Measurements from ENCODE around the gene CEP170.
"Not testable (repeated sequence)": the region's sequence is repeated elsewhere in the genome, so short reads cannot be mapped to it uniquely, and the experiment has no call there.

Gene CEP170

DNA sequence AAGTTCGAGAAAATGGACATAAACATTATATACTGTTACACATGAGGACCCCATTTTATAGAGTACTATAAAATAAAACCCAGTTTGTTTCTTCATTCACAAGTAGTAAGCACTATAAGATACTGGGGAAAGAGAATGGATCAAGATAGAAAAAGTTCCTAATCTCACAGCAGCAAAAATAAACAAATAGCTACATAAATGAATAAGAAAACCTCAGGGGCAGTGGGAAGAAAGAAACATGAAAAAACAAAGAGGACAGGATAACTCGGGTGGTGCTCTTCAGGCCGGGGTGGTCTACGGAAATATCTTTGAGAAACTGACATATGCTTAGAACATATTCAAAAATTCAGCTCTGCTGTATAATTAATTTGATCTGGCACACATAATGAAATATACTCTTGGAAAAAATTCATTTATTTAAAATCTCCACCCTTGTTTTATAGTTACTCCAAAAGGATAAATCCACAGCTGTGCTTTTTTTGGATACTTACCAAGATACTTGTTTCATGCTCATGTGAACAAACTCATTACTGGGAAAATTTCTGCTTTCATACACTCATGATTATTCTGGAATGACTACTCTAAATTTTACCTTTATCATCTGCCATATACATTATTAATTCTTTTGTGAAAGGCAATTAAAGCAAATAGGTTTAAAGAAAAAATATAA, 20.0 kb downstream of the CEP170 start:
- no peaks in the 10 kb centered on the region for H3K27me3 Mint-ChIP-seq
- no peak overlapping the region for H3K27ac Mint-ChIP-seq
- H3K36me3 Mint-ChIP-seq, result peaks cover 32 to 53% of the 10 kb centered on the region in 2 donors
- no peak overlapping the region for H3K4me3 Mint-ChIP-seq
- ATAC-seq (replicated peaks) (no peak), DNase-seq (no peak)
- peaks cover 16 to 18% of the 10 kb centered on the region in 2 donors for H3K9me3 Mint-ChIP-seq
- H3K4me1 Mint-ChIP-seq, result peaks cover 18 to 45% of the 10 kb centered on the region in 2 donors

DNA sequence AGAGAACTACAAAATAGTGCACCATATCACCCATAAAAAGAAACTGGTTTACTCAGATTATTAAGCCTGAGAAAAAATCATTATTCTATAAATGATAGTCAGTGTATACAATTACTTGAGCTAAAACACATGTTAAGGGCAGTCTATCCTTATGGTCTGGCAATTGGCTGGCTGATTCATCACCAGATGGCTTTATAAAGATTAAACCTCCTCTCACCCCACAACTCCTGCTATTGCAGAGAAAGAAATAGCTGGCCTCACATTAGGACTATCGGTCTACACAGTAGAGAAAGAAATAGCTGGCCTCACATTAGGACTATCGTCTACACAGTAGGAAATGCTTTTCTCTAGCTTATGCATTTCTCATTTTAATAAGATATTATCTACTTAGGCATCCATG, 21.2 kb downstream of the CEP170 start:
- DNase-seq (no peak), ATAC-seq (replicated peaks) (no peak)
- peaks cover 13 to 42% of the 10 kb centered on the region in 2 donors for H3K4me1 Mint-ChIP-seq
- H3K27me3 Mint-ChIP-seq, result no peaks in the 10 kb centered on the region
- no peak overlapping the region for H3K27ac Mint-ChIP-seq
- peaks cover 38 to 55% of the 10 kb centered on the region in 2 donors for H3K36me3 Mint-ChIP-seq
- no peak overlapping the region for H3K4me3 Mint-ChIP-seq
- H3K9me3 Mint-ChIP-seq, result peaks cover 15 to 16% of the 10 kb centered on the region in 2 donors

DNA sequence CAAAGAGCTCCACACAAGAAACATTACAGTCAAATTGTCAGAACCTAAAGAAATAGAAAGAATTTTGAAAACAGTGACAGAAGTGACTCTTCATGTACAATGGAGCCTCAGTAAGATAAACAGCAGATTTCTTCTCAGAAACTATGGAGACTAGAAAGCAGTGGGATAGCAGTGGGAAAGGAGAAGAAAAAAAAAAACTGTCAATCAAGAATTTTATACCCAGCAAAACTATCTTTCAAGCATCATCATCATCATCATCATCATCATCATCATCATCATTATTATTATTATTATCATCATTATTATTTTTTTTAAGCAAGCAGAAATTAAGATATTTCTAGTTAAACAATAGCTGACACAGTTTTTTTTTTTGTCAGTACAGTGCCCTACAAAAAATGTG, 24.2 kb downstream of the CEP170 start:
- H3K27me3 Mint-ChIP-seq, result no peaks in the 10 kb centered on the region
- DNase-seq (no peak), ATAC-seq (replicated peaks) (no peak)
- peak overlapping the region in 1 of 2 donors; percentile 20 for H3K4me3 Mint-ChIP-seq
- H3K27ac Mint-ChIP-seq, result peak overlapping the region; percentile 78
- peaks cover 12 to 16% of the 10 kb centered on the region in 2 donors for H3K9me3 Mint-ChIP-seq
- peaks cover 37 to 55% of the 10 kb centered on the region in 2 donors for H3K36me3 Mint-ChIP-seq
- peaks cover 4 to 27% of the 10 kb centered on the region in 2 donors for H3K4me1 Mint-ChIP-seq

DNA sequence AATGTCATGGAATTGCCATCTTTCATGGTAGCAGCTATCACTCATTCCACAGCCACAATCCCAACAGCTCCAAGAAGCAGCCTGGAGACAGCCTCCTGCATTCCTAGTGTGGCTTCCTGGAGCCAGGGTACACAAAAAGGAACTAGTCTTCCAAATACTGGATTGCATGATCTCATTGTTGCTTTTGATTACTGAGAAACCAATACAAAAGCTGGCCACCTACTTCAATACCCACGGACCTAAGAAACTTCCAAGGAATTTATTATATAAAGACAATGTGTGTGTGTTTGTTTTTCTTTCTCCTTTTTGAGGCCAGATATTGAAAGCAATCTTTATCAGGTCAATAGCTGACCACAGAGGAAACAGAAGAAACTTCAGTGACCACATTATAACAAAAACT, 25.6 kb downstream of the CEP170 start:
- ATAC-seq (replicated peaks), result no peak
- H3K4me1 Mint-ChIP-seq, result peaks cover 2 to 19% of the 10 kb centered on the region in 2 donors
- H3K9me3 Mint-ChIP-seq, result peaks cover 12 to 16% of the 10 kb centered on the region in 2 donors
- DNase-seq, result no peak
- no peak overlapping the region for H3K27ac Mint-ChIP-seq
- no peak overlapping the region for H3K4me3 Mint-ChIP-seq
- no peaks in the 10 kb centered on the region for H3K27me3 Mint-ChIP-seq
- H3K36me3 Mint-ChIP-seq, result peaks cover 36 to 50% of the 10 kb centered on the region in 2 donors

DNA sequence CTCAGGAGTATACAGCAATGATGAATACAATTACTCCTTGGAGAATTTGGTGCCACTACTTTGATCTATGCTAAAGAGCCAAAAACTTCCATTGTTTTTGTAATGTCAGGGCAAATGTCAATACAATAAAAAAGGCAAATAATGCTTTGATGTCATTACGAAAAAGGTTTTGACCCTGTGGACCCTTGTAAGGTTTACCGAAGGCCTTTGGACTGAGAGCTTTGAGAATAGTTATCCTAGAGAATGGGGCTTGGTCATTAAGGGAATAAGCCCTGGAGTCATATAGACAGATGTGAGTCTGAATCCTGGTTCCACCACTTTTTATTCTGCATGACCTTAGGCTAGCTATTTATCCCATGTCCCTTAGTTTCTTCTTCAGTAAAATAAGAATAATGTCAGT, 27.5 kb downstream of the CEP170 start:
- DNase-seq, result no peak
- Mint-ChIP-seq H3K9me3 (peaks cover 12 to 15% of the 10 kb centered on the region in 2 donors), H3K27me3 (no peaks in the 10 kb centered on the region), H3K4me1 (peaks cover 2 to 19% of the 10 kb centered on the region in 2 donors), H3K36me3 (peaks cover 39 to 59% of the 10 kb centered on the region in 2 donors), H3K27ac (no peak overlapping the region), H3K4me3 (no peak overlapping the region)
- ATAC-seq (replicated peaks), result no peak

DNA sequence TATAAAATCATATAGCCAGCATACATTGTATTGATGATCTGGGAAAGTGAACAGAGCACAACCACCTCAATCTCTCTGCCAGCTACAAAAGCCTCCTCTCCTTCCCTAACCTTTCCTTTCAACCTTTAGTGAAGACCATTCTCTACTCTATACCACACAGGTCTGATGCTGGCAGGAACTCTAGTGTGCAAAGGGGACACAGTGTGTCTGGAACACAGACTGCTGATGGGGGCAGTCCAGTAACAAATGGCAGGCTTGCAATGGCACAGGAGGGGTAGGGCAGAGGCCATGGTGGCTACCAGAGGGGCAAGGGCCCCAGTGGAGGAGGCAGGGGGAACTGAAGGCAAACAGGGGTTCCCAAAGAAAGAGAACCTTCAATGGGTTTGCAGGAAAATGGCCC, 37.0 kb downstream of the CEP170 start:
- Mint-ChIP-seq H3K27me3 (no peaks in the 10 kb centered on the region), H3K4me1 (peaks cover 7 to 23% of the 10 kb centered on the region in 2 donors), H3K9me3 (peaks cover 0 to 2% of the 10 kb centered on the region in 2 donors), H3K4me3 (no peak overlapping the region), H3K27ac (peak overlapping the region; percentile 47), H3K36me3 (peaks cover 48% of the 10 kb centered on the region in 2 donors)
- ATAC-seq (replicated peaks) (no peak), DNase-seq (no peak)

DNA sequence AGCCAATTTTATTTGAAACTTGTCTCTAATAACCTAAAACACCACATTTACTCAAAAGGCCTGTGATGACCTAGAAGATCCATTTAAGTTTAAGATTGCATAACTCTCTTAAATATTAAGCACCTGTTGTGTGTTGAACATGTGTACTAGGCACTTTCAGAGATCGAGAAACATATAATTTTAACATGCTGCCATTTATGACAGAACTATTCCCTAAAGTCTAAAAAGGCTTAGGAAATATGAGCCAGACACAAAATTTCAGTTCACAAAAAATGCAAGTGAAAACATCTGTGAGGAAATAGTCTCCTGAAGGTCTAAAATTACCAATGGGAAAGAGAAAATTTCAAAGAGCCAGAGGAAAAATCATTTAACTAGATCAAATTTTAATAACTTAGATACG, 37.7 kb downstream of the CEP170 start:
- Mint-ChIP-seq H3K4me3 (no peak overlapping the region), H3K36me3 (peaks cover 46 to 47% of the 10 kb centered on the region in 2 donors), H3K4me1 (peaks cover 10 to 23% of the 10 kb centered on the region in 2 donors), H3K9me3 (peaks cover 0 to 2% of the 10 kb centered on the region in 2 donors), H3K27ac (no peak overlapping the region), H3K27me3 (no peaks in the 10 kb centered on the region)
- ATAC-seq (replicated peaks) (no peak), DNase-seq (no peak)

DNA sequence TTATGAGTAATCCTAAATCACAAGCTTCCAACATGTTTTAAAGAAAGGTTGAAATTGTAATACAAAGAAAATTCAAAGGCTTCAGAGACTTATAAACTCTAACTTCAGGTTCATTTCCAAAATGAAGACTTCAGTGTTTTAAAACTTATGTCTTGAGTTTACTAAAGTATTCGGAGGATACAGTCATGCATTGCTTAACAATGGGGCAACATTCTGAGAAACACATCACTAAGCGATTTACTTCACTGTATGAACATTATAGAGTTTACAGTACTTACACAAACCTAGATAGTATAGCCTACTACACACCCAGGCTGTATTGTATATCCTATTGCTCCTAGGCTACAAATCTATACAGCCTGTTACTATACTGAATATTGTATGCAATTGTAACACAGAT, 38.3 kb downstream of the CEP170 start:
- Mint-ChIP-seq H3K27me3 (no peaks in the 10 kb centered on the region), H3K36me3 (peaks cover 43 to 45% of the 10 kb centered on the region in 2 donors)

DNA sequence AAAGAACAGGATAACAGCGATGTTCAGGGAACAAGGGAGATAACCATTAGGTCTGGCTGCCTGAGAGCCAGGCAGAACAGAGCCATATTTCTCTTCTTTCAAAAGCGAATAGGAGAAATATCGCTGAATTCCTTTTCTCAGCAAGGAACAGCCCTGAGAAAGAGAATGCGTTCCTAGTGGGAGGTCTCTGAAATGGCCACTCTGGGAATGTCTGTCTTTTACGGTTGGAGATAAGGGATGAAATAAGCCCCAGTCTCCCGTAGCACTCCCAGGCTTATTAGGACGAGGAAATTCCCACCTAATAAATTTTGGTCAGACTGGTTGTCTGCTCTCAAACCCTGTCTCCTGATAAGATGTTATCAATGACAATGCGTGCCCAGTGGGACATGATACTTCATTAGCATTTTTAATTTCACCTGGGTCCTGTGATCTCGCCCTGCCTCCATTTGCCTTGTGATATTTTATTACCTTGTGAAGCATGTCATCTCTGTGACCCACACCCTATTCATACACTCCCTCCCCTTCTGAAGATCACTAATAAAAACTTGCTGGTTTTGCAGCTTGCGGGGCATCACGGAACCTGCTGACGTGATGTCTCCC, 39.7 kb downstream of the CEP170 start:
- Mint-ChIP-seq H3K36me3 (peaks cover 35 to 39% of the 10 kb centered on the region in 2 donors), H3K4me1 (peaks cover 10 to 23% of the 10 kb centered on the region in 2 donors)
- not testable (repeated sequence) for H3K9me3 Mint-ChIP-seq; ATAC-seq (replicated peaks); H3K4me3 Mint-ChIP-seq; H3K27me3 Mint-ChIP-seq; H3K27ac Mint-ChIP-seq; DNase-seq

More for the DNA sequence above, 38.3 kb downstream of the CEP170 start:
- DNase-seq (no peak), ATAC-seq (replicated peaks) (no peak)
- Mint-ChIP-seq H3K27ac (no peak overlapping the region), H3K4me1 (peaks cover 10 to 23% of the 10 kb centered on the region in 2 donors), H3K4me3 (no peak overlapping the region), H3K9me3 (peaks cover 0 to 2% of the 10 kb centered on the region in 2 donors)

DNA sequence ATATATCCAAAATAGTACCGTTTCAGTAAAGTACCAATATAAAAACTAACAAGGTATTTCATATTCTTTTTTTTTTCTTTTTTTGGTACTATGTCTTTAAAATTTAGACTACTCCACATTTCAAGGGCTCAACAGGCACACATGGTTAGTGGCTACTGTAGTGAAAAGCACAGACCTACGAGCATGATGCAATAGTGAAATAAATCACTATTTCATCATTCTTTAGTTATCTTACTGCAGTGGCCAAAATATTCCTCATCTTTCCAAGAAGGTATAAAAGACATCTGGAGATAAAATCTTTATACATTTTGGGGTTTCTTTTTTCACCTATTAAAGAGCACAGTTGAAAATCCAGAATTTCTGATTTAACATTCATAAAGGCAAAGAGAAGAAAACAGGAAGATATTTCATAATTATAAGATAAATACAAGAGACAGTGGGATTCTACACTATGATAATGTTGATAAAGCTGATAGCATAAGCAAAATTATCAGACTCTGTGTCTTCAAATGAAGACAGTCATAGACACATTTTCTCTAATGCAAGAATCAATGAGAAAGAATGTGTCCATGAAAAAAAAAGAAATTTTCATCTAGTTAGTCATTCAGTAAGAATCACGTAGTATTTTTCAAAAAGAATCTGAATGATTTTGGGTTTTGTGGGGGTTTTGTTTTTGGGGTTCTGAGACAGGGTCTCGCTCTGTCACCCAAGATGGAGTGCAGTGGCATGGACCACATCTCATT, 41.9 kb downstream of the CEP170 start:
- H3K27me3 Mint-ChIP-seq, result no peaks in the 10 kb centered on the region
- H3K4me1 Mint-ChIP-seq, result peaks cover 10 to 12% of the 10 kb centered on the region in 2 donors
- H3K27ac Mint-ChIP-seq, result no peak overlapping the region
- no peak overlapping the region for H3K4me3 Mint-ChIP-seq
- ATAC-seq (replicated peaks) (no peak), DNase-seq (no peak)
- peaks cover 26 to 34% of the 10 kb centered on the region in 2 donors for H3K36me3 Mint-ChIP-seq
- peaks cover 0 to 2% of the 10 kb centered on the region in 2 donors for H3K9me3 Mint-ChIP-seq

DNA sequence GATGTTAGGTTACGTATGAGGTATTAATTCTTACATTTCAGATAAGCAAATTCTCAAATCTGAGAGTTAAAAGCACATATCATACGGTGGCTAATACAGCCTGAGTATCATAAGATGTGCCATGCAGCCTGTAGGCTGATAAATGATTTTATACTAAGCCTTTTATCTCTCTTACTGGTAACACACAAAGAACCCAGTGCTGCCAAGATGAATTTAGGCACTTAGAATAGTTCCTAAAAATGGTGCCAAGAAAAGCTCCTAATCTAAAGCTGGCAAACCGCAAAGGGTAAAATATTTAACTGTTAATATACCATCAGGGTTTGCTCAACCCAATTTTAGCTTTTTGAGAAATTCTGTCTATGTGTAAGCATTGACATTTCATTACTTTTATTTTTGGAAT, 43.1 kb downstream of the CEP170 start:
- not testable (repeated sequence) for H3K9me3 Mint-ChIP-seq; DNase-seq; H3K4me1 Mint-ChIP-seq; ATAC-seq (replicated peaks); H3K27ac Mint-ChIP-seq; H3K27me3 Mint-ChIP-seq; H3K4me3 Mint-ChIP-seq
- peaks cover 25 to 34% of the 10 kb centered on the region in 2 donors for H3K36me3 Mint-ChIP-seq

DNA sequence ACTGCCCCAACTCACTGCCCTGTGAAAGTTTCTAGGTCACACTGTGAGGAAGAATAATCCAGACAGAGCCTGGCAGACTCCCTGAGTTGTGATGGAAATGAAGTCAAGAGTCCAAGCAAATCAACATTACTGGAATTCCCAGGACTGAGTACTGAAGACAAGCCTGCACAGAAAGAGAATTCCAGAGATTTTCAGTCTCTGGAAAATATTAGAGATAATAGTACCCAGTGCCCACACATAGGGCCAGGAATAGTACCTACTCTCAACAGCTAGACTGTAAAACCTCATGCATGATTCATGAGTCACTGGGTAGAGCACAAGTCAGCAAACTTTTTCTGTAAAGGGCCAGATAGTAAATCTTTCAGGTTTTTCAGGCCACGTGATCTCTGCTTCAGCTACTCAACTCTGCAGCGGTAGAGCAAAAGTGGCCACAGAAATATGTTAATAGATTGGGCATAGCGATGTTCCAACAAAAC, 50.0 kb downstream of the CEP170 start:
- H3K9me3 Mint-ChIP-seq; DNase-seq; H3K4me3 Mint-ChIP-seq; H3K4me1 Mint-ChIP-seq; H3K27ac Mint-ChIP-seq; ATAC-seq (replicated peaks); H3K27me3 Mint-ChIP-seq: not testable (repeated sequence)
- H3K36me3 Mint-ChIP-seq, result peaks cover 22 to 30% of the 10 kb centered on the region in 2 donors

DNA sequence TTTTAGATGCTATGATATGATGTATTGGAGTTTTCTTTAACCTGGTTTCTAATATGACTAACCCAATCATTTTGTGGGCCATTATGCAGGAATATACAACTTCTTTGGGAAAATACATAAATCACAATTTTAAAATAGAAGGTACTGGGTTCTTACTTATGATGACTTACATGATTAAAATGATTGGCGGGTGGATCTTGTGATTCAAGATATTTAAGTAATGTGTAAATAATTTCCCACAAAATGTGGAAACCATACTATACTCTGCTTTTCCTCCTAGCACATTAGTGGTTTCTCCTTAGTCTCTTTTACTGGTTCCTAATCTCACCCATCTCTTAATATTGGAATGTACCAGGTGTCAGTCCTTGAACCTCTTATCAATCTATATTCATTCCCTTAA, 50.7 kb downstream of the CEP170 start:
- H3K27ac Mint-ChIP-seq; DNase-seq; H3K27me3 Mint-ChIP-seq; H3K4me3 Mint-ChIP-seq; H3K4me1 Mint-ChIP-seq; ATAC-seq (replicated peaks); H3K9me3 Mint-ChIP-seq: not testable (repeated sequence)
- peaks cover 22 to 30% of the 10 kb centered on the region in 2 donors for H3K36me3 Mint-ChIP-seq

DNA sequence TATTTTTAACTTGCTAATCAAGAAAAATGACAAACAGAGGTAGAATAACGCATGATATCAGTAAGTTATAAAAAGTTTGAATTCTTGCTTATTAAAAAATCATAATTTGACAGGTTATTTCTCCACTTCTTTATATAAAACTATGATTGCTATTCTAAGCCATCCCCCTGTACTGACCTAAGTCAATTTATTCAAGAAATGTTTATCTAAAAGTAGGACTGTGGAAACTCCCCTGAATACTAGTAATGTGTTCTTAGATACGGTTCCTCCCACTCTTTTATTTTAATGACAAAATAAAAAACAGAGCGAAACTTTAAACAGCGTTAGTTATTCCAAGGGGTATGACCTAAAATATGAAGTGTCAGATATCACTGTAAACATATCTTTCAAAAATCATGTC, 51.9 kb downstream of the CEP170 start:
- not testable (repeated sequence) for H3K4me1 Mint-ChIP-seq; H3K4me3 Mint-ChIP-seq; H3K9me3 Mint-ChIP-seq; DNase-seq; ATAC-seq (replicated peaks); H3K27ac Mint-ChIP-seq; H3K27me3 Mint-ChIP-seq
- peaks cover 19 to 30% of the 10 kb centered on the region in 2 donors for H3K36me3 Mint-ChIP-seq

All from stimulated activated naive B cell treated with anti-CD40 and anti-IgM and Interleukin-4, amounts not matched to agents 10 μg/mL and 1 μg/mL and 100 μg/mL, for 72 hours (primary cell).